K562 (cell line): ENCODE measurements around the gene SLMAP. TPM values are rescaled to one million over a fixed set of nuclear protein-coding genes. Genes with fewer than 3 reads are reported as not detected.

ENCODE experiments used
- BRD9 ChIP-seq: fragments of 450-650 bp; IDR thresholded peaks from 2 replicates; pipeline ENCODE4 v1.6.1; 2018; ENCODE audit warnings: low read depth; ENCODE audit not compliant: partially characterized antibody
- DDX20 ChIP-seq: fragments of 450-650 bp; IDR thresholded peaks from 2 replicates; pipeline ENCODE4 v1.6.1; 2016; ENCODE audit warnings: missing genetic modification characterization, low read depth, mild to moderate bottlenecking, missing compliant biosample characterization, moderate library complexity
- EGR1 ChIP-seq: fragments of 450-650 bp; conservative IDR thresholded peaks from 2 replicates; pipeline ENCODE4 v1.6.1; 2017; ENCODE audit warnings: mild to moderate bottlenecking
- ELF4 ChIP-seq: fragments of 450-650 bp; formaldehyde crosslinking; IDR thresholded peaks from 2 replicates; pipeline ENCODE4 v1.4.0; 2022; ENCODE audit warnings: missing genetic modification characterization
- FOXP1 ChIP-seq: sonication (generic); formaldehyde crosslinking; IDR thresholded peaks from 2 replicates; pipeline ENCODE4 v1.8.0; 2022; ENCODE audit warnings: mild to moderate bottlenecking, missing genetic modification reagents
- MAFG ChIP-seq: fragments of 450-650 bp; conservative IDR thresholded peaks from 2 replicates; pipeline ENCODE4 v1.6.1; 2016; ENCODE audit warnings: missing genetic modification characterization, missing compliant biosample characterization
- MBD2 ChIP-seq: sonication (generic); IDR thresholded peaks from 2 replicates; pipeline ENCODE4 v1.6.1; 2016; ENCODE audit warnings: low read depth, borderline replicate concordance
- NFIC ChIP-seq: fragments of 450-650 bp; IDR thresholded peaks from 2 replicates; pipeline ENCODE4 v1.6.1; 2017; ENCODE audit warnings: mild to moderate bottlenecking, inconsistent platforms
- PHB2 ChIP-seq: fragments of 450-650 bp; IDR thresholded peaks from 2 replicates; pipeline ENCODE4 v1.6.1; 2017; ENCODE audit warnings: low read depth
- POLR2G ChIP-seq: fragments of 200-400 bp; formaldehyde crosslinking; IDR thresholded peaks from 2 replicates; pipeline ENCODE4 v1.6.1; 2017; ENCODE audit warnings: low read depth, mild to moderate bottlenecking, antibody characterized with exemption, low read length, moderate library complexity
- RCOR1 ChIP-seq, 2 experiments: IDR thresholded peaks; 2 replicates each; pipeline ENCODE4 v1.6.1; 2012; ENCODE audit warnings: low read depth in 2 of 2, low read length in 2 of 2, borderline replicate concordance in 1 of 2, improper control_type of control experiment in 1 of 2
- SETDB1 ChIP-seq: IDR thresholded peaks from one replicate; pipeline ENCODE4 v1.6.1; 2012; ENCODE audit warnings: low read length, control low read depth, inconsistent platforms
- SMAD4 ChIP-seq: fragments of 250-450 bp; sonication (Bioruptor Pico); conservative IDR thresholded peaks from 2 replicates; pipeline ENCODE4 v1.8.0; 2021; ENCODE audit warnings: inconsistent platforms, mild to moderate bottlenecking, moderate library complexity
- ZNF436 ChIP-seq: fragments of 250-450, 450-650 bp; sonication (Bioruptor Pico); formaldehyde crosslinking; IDR thresholded peaks from 2 replicates; pipeline ENCODE4 v1.7.0; 2020; ENCODE audit warnings: mild to moderate bottlenecking
- polyA plus RNA-seq, 8 experiments: library from polyadenylated mRNA; depleted of rRNA in 4 of 8; stranded (reverse) in 5 of 8; unstranded in 3 of 8; fragments of >200 nt; fragmentation: Nextera tagmentation in 2 of 8; fragmentation: Illumina TruSeq in 1 of 8; extraction: Ambion mirVana in 2 of 8; extraction: Trizol in 1 of 8; gene quantifications; 2 replicates each; pipeline versions ENCODE4 v1.2.1 to v1.2.3, GENCODE V29; 2011 to 2014; ENCODE audit warnings: inconsistent platforms in 1 of 8, missing spikeins in 1 of 8
- total RNA-seq, 7 experiments: library from RNA; depleted of rRNA in 6 of 7; stranded (reverse); fragments of >200 nt in 6 of 7; fragmentation: Illumina TruSeq in 2 of 7; extraction: Trizol in 2 of 7; gene quantifications; 2 replicates each; pipeline versions ENCODE4 v1.2.1 to v1.2.3, GENCODE V29; 2011 to 2021; ENCODE audit warnings: low replicate concordance in 1 of 7
- TF ChIP-seq, protein P1 (sequence below): fragments of 250-450 bp; sonication (Bioruptor Pico); IDR thresholded peaks from 2 replicates; pipeline ENCODE4 v1.4.0; 2020
- TF ChIP-seq, protein P2 (sequence below): fragments of 450-650 bp; IDR thresholded peaks from 2 replicates; pipeline ENCODE4 v1.6.1; 2017; ENCODE audit warnings: antibody characterized with exemption, mild to moderate bottlenecking
- TF ChIP-seq, protein P3 (sequence below), 3 experiments: fragments of 200-800 bp in 1 of 3; fragments of 250-450 bp in 1 of 3; fragments of 450-650 bp in 1 of 3; sonication (Bioruptor Pico) in 1 of 3; sonication (Bioruptor generic) in 1 of 3; formaldehyde crosslinking in 1 of 3; IDR thresholded peaks; 2 replicates each; pipeline versions ENCODE4 v1.6.1 to v1.8.0; 2016 to 2022; ENCODE audit warnings: mild to moderate bottlenecking in 2 of 3, missing genetic modification characterization in 2 of 3, missing compliant biosample characterization in 1 of 3, moderate library complexity in 1 of 3
- TF ChIP-seq, protein P4 (sequence below): sonication (generic); formaldehyde crosslinking; IDR thresholded peaks from 2 replicates; pipeline ENCODE4 v1.8.0; 2022; ENCODE audit warnings: mild to moderate bottlenecking, missing genetic modification reagents

Gene SLMAP
- total and polyA plus RNA-seq, 9 of the 15 experiments (the other 6 are each of a cell fraction or from before 2014, with no cell fraction given) = 12.1 to 50.7 (median 28.3) TPM

DNA sequence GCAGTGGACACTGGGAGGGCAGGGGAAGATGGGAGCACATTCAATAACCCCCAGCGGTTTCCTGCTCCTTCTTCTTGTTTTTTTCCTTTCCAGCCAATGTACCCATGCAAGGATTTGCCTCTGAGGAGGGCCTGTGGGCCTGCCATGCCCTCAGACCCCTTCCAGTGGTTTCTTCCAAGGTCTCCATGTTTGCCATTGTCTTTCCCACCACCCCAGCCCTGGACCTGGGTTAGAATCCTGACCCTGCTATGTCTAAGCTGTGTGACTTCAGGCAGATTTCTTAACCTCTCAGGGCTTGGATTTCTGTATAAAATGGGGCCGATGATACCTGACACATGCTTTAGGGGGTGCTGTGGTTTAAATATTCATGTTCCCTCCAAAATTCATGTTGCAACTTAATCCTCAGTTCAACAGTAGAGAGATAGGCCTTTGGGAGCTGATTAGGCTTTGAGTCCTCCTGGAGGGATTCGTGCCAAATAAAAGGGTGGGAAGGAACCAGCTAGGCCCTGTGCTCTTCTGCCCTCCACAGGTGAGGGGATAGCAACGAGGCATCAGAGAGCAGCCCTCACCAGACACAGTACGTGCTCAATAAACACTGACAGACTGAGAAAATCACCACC, 205.8 kb downstream of the SLMAP start (continued):
- no peak for TF ChIP-seq ELF4
- TF ChIP-seq, protein P1, sequence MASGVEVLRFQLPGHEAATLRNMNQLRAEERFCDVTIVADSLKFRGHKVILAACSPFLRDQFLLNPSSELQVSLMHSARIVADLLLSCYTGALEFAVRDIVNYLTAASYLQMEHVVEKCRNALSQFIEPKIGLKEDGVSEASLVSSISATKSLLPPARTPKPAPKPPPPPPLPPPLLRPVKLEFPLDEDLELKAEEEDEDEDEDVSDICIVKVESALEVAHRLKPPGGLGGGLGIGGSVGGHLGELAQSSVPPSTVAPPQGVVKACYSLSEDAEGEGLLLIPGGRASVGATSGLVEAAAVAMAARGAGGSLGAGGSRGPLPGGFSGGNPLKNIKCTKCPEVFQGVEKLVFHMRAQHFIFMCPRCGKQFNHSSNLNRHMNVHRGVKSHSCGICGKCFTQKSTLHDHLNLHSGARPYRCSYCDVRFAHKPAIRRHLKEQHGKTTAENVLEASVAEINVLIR (CRISPR knock-in tag) = no peak
- TF ChIP-seq, protein P2, sequence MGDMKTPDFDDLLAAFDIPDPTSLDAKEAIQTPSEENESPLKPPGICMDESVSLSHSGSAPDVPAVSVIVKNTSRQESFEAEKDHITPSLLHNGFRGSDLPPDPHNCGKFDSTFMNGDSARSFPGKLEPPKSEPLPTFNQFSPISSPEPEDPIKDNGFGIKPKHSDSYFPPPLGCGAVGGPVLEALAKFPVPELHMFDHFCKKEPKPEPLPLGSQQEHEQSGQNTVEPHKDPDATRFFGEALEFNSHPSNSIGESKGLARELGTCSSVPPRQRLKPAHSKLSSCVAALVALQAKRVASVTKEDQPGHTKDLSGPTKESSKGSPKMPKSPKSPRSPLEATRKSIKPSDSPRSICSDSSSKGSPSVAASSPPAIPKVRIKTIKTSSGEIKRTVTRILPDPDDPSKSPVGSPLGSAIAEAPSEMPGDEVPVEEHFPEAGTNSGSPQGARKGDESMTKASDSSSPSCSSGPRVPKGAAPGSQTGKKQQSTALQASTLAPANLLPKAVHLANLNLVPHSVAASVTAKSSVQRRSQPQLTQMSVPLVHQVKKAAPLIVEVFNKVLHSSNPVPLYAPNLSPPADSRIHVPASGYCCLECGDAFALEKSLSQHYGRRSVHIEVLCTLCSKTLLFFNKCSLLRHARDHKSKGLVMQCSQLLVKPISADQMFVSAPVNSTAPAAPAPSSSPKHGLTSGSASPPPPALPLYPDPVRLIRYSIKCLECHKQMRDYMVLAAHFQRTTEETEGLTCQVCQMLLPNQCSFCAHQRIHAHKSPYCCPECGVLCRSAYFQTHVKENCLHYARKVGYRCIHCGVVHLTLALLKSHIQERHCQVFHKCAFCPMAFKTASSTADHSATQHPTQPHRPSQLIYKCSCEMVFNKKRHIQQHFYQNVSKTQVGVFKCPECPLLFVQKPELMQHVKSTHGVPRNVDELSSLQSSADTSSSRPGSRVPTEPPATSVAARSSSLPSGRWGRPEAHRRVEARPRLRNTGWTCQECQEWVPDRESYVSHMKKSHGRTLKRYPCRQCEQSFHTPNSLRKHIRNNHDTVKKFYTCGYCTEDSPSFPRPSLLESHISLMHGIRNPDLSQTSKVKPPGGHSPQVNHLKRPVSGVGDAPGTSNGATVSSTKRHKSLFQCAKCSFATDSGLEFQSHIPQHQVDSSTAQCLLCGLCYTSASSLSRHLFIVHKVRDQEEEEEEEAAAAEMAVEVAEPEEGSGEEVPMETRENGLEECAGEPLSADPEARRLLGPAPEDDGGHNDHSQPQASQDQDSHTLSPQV = no peak
- TF ChIP-seq, protein P3, sequence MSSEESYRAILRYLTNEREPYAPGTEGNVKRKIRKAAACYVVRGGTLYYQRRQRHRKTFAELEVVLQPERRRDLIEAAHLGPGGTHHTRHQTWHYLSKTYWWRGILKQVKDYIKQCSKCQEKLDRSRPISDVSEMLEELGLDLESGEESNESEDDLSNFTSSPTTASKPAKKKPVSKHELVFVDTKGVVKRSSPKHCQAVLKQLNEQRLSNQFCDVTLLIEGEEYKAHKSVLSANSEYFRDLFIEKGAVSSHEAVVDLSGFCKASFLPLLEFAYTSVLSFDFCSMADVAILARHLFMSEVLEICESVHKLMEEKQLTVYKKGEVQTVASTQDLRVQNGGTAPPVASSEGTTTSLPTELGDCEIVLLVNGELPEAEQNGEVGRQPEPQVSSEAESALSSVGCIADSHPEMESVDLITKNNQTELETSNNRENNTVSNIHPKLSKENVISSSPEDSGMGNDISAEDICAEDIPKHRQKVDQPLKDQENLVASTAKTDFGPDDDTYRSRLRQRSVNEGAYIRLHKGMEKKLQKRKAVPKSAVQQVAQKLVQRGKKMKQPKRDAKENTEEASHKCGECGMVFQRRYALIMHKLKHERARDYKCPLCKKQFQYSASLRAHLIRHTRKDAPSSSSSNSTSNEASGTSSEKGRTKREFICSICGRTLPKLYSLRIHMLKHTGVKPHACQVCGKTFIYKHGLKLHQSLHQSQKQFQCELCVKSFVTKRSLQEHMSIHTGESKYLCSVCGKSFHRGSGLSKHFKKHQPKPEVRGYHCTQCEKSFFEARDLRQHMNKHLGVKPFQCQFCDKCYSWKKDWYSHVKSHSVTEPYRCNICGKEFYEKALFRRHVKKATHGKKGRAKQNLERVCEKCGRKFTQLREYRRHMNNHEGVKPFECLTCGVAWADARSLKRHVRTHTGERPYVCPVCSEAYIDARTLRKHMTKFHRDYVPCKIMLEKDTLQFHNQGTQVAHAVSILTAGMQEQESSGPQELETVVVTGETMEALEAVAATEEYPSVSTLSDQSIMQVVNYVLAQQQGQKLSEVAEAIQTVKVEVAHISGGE (CRISPR knock-in tag; IDR thresholded peaks at IDR 0.05) = no peak
- peak; percentile 54 for TF ChIP-seq NFIC
- peak; percentile 43 for TF ChIP-seq BRD9
- no peak for TF ChIP-seq DDX20 (tag)
- no peak for TF ChIP-seq SMAD4 (CRISPR knock-in tag)
- no peak for TF ChIP-seq ZNF436 (CRISPR knock-in tag)
- no peak for TF ChIP-seq SETDB1
- TF ChIP-seq, protein P4, sequence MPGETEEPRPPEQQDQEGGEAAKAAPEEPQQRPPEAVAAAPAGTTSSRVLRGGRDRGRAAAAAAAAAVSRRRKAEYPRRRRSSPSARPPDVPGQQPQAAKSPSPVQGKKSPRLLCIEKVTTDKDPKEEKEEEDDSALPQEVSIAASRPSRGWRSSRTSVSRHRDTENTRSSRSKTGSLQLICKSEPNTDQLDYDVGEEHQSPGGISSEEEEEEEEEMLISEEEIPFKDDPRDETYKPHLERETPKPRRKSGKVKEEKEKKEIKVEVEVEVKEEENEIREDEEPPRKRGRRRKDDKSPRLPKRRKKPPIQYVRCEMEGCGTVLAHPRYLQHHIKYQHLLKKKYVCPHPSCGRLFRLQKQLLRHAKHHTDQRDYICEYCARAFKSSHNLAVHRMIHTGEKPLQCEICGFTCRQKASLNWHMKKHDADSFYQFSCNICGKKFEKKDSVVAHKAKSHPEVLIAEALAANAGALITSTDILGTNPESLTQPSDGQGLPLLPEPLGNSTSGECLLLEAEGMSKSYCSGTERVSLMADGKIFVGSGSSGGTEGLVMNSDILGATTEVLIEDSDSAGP (CRISPR knock-in tag) = no peak
- no peak for TF ChIP-seq EGR1
- TF ChIP-seq POLR2G = no peak
- TF ChIP-seq MAFG (tag) = no peak
- no peak for TF ChIP-seq FOXP1
- TF ChIP-seq MBD2 = no peak
- TF ChIP-seq PHB2 = no peak
- no peak for TF ChIP-seq RCOR1 (IDR thresholded peaks at IDR 0.05; ENCODE audit: borderline replicate concordance in 1 of 2, low read depth in 2 of 2, low read length in 2 of 2)
